Thoracic aorta (tissue), 2 donors: Measurements from ENCODE around the gene NOG. TPM values are rescaled to one million over a fixed set of nuclear protein-coding genes. Genes with fewer than 3 reads are reported as not detected.

Experiments used
- ATAC-seq: fragments of 150-250 bp; one replicate; pipeline ENCODE4 v1.8.0; 2017; ENCODE audit warnings: low read depth; ENCODE audit not compliant: insufficient number of reproducible peaks, low FRiP score
- DNase-seq: peaks from one replicate; pipeline ENCODE4 v3.0.0-alpha.2; 2020; ENCODE audit warnings: low spot score
- H3K27ac ChIP-seq, 2 donors: fragments of 200-600 bp; sonication (generic); 1 replicate in 1 of 2; 2 replicates in 1 of 2; pipeline ENCODE4 v1.5.1; 2016; ENCODE audit warnings: mild to moderate bottlenecking in 2 of 2, moderate library complexity in 2 of 2
- H3K27me3 ChIP-seq: fragments of 200-600 bp; sonication (generic); replicated peaks from 2 replicates; pipeline ENCODE4 v1.6.0; 2016; ENCODE audit warnings: mild to moderate bottlenecking; ENCODE audit not compliant: insufficient read depth
- H3K36me3 ChIP-seq: fragments of 200-600 bp; sonication (generic); one replicate; pipeline ENCODE4 v1.5.1; 2016
- H3K4me1 ChIP-seq, 2 donors: fragments of 200-600 bp; sonication (generic); 1 replicate in 1 of 2; 2 replicates in 1 of 2; pipeline versions ENCODE4 v1.5.1 to v1.6.0; 2016; ENCODE audit warnings: low read depth in 2 of 2, mild to moderate bottlenecking in 1 of 2; ENCODE audit not compliant: control insufficient read depth in 1 of 2
- H3K4me3 ChIP-seq: fragments of 200-600 bp; sonication (generic); 2 replicates; pipeline ENCODE4 v1.5.1; 2016; ENCODE audit warnings: mild to moderate bottlenecking
- H3K9me3 ChIP-seq: fragments of 200-600 bp; sonication (generic); 2 replicates; pipeline ENCODE4 v1.5.1; 2016
- total RNA-seq, 2 donors: library from RNA; depleted of rRNA; stranded (reverse); fragments of >200 nt; gene quantifications; one replicate each; pipeline versions ENCODE4 v1.1.0 to v1.2.3, GENCODE V29; 2016
- TF ChIP-seq, protein P1 (sequence below): fragments of 200-600 bp; sonication (generic); IDR thresholded peaks from one replicate; pipeline ENCODE4 v1.5.1; 2019; ENCODE audit warnings: antibody characterized with exemption

NOG gene
- total RNA-seq, 2 donors from 2014 or later = 0.81 to 2.3 TPM

DNA sequence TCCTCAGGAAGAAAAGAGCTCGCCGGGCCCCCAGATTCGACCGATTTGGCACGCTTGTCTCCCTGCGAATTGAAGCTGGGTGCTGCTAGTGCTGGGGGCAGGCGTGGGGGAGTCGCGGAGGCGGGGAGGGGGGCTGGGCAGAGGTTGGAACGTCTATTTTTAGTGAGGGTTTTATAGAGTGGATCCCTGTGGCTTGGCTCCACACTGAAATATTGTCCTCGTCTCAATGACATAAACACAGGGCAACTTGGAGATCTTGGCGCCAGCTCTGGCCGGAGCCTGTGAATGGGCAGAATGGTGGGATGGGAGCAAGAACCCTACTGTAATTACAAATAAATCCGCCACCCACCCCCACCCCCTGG, 15.7 kb upstream of the NOG start:
- TF ChIP-seq, protein P1, sequence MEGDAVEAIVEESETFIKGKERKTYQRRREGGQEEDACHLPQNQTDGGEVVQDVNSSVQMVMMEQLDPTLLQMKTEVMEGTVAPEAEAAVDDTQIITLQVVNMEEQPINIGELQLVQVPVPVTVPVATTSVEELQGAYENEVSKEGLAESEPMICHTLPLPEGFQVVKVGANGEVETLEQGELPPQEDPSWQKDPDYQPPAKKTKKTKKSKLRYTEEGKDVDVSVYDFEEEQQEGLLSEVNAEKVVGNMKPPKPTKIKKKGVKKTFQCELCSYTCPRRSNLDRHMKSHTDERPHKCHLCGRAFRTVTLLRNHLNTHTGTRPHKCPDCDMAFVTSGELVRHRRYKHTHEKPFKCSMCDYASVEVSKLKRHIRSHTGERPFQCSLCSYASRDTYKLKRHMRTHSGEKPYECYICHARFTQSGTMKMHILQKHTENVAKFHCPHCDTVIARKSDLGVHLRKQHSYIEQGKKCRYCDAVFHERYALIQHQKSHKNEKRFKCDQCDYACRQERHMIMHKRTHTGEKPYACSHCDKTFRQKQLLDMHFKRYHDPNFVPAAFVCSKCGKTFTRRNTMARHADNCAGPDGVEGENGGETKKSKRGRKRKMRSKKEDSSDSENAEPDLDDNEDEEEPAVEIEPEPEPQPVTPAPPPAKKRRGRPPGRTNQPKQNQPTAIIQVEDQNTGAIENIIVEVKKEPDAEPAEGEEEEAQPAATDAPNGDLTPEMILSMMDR = no peak
- ATAC-seq = no peak
- no peak for DNase-seq
- H3K9me3 ChIP-seq = no peaks in the 10 kb centered on the region
- H3K27ac ChIP-seq = no peak overlapping the region
- H3K4me3 ChIP-seq = no peak overlapping the region
- no peaks in the 10 kb centered on the region for H3K27me3 ChIP-seq
- H3K4me1 ChIP-seq = no peaks in the 10 kb centered on the region
- H3K36me3 ChIP-seq = no peaks in the 10 kb centered on the region

DNA sequence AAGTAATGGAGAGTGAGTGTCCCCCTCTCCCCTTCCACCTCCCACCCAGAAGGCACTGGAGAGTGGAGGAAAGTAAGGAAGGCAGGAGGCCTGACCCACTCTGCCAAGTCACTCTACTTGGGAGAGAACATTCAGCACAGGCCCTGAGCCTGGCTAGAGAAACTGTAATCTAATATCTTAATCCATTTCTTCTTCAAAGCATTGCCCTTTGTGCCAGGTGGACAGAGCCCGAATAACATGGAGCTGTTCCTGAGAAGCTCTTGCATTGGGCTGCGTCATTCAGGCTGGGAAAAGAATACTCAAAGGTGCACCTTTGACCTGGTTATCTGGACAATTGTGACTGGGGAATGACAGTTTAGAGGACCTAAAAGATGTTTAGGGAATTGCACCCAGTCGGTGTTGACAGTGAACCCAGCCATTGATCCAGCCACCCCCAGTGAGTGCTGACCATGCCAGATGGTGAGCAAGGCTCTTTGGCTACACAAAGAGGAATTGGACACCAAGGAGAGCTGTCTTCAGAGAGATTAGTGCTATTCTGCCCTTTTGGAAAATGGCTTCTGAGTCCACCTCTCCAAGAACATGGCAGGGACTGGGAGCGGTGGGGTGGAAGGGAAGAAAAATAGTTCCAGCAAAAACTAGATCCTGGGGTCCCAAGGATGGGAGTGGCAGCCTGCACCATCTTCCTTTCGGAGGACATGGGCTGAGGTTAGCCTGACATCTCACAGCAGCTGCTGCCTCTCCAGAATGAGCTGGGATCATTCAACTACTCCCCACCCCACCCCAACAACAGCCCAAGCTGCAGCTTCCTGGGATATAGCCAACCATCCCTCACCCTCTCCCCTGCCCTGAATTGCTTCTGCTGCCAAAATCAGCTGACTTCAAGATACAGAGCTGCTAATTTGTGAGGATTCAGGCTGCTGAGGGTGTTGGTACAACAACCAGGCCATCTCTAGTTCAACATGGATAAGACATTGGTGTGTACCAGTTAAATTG, 11.6 kb upstream of the NOG start:
- TF ChIP-seq, protein P1 = no peak
- ATAC-seq = no peak
- Histone ChIP-seq H3K4me1 (no peaks in the 10 kb centered on the region), H3K27me3 (no peaks in the 10 kb centered on the region), H3K36me3 (no peaks in the 10 kb centered on the region), H3K27ac (no peak overlapping the region), H3K9me3 (no peaks in the 10 kb centered on the region), H3K4me3 (no peak overlapping the region)
- no peak for DNase-seq

DNA sequence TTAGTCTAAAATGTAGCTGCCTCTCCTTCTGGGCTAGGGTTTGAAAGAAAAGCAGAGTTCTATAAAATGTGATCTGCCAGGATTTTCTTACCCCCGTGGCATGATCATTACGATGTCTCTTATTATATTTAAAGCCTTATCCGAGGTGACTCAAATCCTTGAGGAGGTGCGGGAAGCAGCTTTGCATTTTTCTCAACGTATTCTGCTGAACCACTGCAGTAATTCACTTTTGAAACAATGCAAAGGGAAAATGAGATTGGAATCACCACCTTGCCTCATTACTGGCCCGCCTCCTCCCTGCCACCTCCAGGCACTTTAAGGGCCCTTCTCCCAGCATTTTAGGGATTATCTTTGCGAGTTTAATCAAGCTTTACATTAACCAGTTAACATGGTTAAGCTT, 9.7 kb upstream of the NOG start:
- no peak for DNase-seq
- Histone ChIP-seq H3K27ac (no peak overlapping the region), H3K9me3 (no peaks in the 10 kb centered on the region), H3K4me1 (no peaks in the 10 kb centered on the region), H3K4me3 (no peak overlapping the region), H3K36me3 (no peaks in the 10 kb centered on the region), H3K27me3 (no peaks in the 10 kb centered on the region)
- TF ChIP-seq, protein P1 = no peak
- ATAC-seq = no peak

DNA sequence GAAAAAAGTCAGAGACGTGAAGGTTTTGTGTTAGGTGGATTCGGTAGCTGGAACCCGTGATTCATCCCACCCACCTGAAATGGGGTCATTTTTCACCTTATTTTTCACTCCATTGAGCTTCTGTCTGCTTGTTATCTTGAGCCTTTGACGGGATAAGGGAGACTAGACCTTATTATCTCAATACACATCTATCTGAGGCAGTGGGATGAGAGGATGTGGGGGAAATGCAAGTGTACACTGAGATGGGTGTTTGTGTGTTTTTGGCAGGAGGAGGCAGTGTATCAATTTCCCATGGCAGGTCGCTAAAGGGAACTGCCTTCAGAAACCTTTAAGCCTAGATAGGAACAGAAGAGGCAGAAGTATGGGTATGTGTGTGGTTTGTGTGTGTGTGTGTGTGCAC, 6.2 kb upstream of the NOG start:
- no peak for DNase-seq
- Histone ChIP-seq H3K4me1 (no peaks in the 10 kb centered on the region), H3K4me3 (no peak overlapping the region), H3K9me3 (no peaks in the 10 kb centered on the region), H3K27me3 (no peaks in the 10 kb centered on the region), H3K36me3 (no peaks in the 10 kb centered on the region), H3K27ac (no peak overlapping the region)
- TF ChIP-seq, protein P1 = no peak
- ATAC-seq = no peak

DNA sequence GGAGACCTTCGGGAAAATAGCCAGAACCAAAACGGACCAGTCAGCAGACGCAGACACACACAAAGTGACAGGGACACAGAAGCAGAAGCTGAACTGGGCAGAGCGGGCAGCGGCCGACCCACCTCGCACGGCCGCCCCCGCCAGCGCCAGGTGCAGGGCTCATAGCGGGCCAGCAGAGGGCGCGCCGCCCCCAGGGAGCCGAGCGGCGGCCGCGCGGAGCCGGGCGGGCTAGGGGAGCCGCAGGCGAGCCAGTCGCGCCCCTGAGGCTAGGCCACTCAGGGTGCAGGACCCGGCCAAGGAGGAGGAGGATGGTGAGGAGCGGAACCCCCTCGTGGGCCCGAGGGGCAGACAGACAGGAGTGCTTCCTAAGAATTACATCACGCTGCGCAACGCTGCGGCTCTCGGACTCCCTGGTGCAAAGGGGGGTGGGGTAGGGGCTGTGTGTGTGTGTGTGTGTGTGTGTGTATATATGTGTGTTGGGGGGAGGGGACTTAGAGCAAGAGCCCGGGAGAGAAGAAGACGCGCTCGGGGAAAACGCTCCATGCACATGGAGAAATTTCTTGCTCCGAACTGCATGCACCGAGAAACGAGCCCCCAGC, 913 bp upstream of the NOG start:
- Histone ChIP-seq H3K27me3 (no peaks in the 10 kb centered on the region), H3K4me3 (peak overlapping the region; percentile 82), H3K36me3 (no peaks in the 10 kb centered on the region), H3K27ac (no peak overlapping the region), H3K4me1 (peaks cover 20 to 33% of the 10 kb centered on the region in 2 donors), H3K9me3 (no peaks in the 10 kb centered on the region)
- DNase-seq (no peak), ATAC-seq (peak; percentile 63)
- TF ChIP-seq, protein P1 = peak; percentile 89
